ENCODE data around the gene CTCFL.

Gene CTCFL

DNA sequence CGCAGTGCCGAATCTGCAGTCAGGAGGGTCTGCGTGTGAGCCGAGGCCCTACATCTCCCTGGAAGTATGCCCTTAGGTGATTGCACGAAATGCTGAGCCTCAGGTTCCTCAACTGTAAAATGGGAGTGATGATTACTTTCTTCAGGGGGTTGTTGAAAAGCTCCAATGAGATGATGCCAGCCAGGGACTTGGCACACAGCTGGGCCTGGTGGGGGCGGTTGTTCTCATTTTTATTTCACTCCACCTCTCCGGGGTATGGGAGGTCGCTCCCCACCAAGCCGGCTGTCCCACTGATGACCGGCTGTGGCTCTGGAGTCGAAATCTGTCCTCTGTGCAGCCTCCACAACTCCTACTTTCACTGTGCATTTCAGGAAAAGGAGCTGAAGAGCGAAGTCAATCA lies 44.0 kb upstream of the CTCFL start:
- H3K9me3 ChIP-seq (ENCODE audit: control extremely low read depth in 1 of 5, control insufficient read depth in 4 of 5, insufficient read depth in 2 of 5, low read depth in 1 of 5, low read length in 4 of 5): peaks cover 0 to 2% (median 0%) of the 10 kb centered on the region in 5 experiments
- no peak overlapping the region for H3K27ac ChIP-seq (ENCODE audit: insufficient read depth in 1 of 2, low read depth in 1 of 2, low read length in 2 of 2, poor library complexity in 1 of 2, severe bottlenecking in 2 of 2)
- CTCF ChIA-PET: interaction anchor here (1.2 to 1.4 kb wide), 2 partner anchors 26 to 642 kb away, joined by 3 to 4 read pairs; no protein-coding TSS in a partner anchor
- peaks cover 0 to 60% (median 11%) of the 10 kb centered on the region in 5 experiments for H3K27me3 ChIP-seq (replicated peaks in 2 of 5; ENCODE audit: control insufficient read depth in 4 of 5, insufficient read depth in 5 of 5, low read length in 4 of 5)
- WGBS (ENCODE audit: insufficient coverage): 88% methylated on average over 8 of the region's 12 CpGs
- H3K4me1 ChIP-seq (ENCODE audit: control extremely low read depth in 1 of 4, control insufficient read depth in 4 of 4, insufficient read depth in 4 of 4, low read length in 3 of 4): no peaks in the 10 kb centered on the region
- no peak for DNase-seq
- H3K4me3 ChIP-seq (ENCODE audit: control insufficient read depth in 1 of 7, extremely low read depth in 1 of 7, insufficient read depth in 4 of 7, low read depth in 2 of 7, low read length in 6 of 7): no peak overlapping the region
- H3K36me3 ChIP-seq (ENCODE audit: control insufficient read depth in 4 of 4, insufficient read depth in 4 of 4, low read length in 3 of 4): no peaks in the 10 kb centered on the region
- POLR2A ChIA-PET: no interaction called here

DNA sequence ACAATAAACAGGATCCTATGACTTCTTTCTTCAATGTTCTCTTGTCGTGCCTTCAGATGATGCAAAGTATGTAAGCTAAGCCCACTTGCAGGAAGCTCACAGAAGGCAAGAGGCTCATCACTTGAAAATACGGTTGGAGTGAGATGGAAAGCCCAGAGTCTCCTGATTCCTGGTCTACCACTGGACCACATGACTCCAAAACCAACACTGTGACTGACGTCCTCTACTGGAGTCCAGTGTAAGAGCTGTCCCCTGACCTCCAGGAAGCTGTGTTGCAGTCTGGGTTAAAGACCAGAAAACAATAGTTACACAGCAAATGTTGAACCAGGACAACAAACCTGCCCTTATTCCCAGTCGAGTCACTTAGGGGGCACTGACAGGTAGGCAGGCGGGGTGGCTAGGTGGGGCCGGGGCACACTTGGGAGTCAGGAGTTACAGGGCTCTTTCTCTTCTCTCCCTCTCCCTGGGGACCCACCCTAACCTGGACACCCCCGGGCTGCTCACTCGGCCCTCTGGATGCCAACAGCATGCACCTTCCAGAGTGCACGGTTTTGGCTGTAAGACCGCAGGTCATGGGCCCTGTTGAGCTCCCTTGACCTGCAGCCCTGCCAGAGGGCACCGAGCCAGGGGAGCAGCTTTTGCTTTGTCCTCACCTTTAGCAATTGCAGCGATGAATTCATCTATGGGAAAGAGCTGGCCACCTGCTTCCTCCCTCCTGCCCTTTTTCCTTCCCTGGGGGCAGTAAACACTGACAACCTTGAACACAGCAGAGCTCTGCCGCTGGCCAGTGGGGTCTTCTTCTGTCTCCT lies 43.4 kb upstream of the CTCFL start:
- Histone ChIP-seq H3K36me3 (ENCODE audit: control insufficient read depth in 4 of 4, insufficient read depth in 4 of 4, low read length in 3 of 4) (no peaks in the 10 kb centered on the region), H3K4me3 (ENCODE audit: control insufficient read depth in 1 of 7, extremely low read depth in 1 of 7, insufficient read depth in 4 of 7, low read depth in 2 of 7, low read length in 6 of 7) (no peak overlapping the region), H3K27me3 (replicated peaks in 2 of 5; ENCODE audit: control insufficient read depth in 4 of 5, insufficient read depth in 5 of 5, low read length in 4 of 5) (peaks cover 0 to 53% (median 11%) of the 10 kb centered on the region in 5 experiments), H3K27ac (ENCODE audit: insufficient read depth in 1 of 2, low read depth in 1 of 2, low read length in 2 of 2, poor library complexity in 1 of 2, severe bottlenecking in 2 of 2) (no peak overlapping the region), H3K9me3 (ENCODE audit: control extremely low read depth in 1 of 5, control insufficient read depth in 4 of 5, insufficient read depth in 2 of 5, low read depth in 1 of 5, low read length in 4 of 5) (peaks cover 0 to 2% (median 0%) of the 10 kb centered on the region in 5 experiments), H3K4me1 (ENCODE audit: control extremely low read depth in 1 of 4, control insufficient read depth in 4 of 4, insufficient read depth in 4 of 4, low read length in 3 of 4) (no peaks in the 10 kb centered on the region)
- CTCF ChIA-PET: interaction anchor here (1.5 kb wide), 1 partner anchor 15 kb away, joined by 4 read pairs; no protein-coding TSS in a partner anchor
- POLR2A ChIA-PET: no interaction called here
- WGBS (ENCODE audit: insufficient coverage): 80% methylated on average over 11 of the region's 13 CpGs
- DNase-seq: no peak

DNA sequence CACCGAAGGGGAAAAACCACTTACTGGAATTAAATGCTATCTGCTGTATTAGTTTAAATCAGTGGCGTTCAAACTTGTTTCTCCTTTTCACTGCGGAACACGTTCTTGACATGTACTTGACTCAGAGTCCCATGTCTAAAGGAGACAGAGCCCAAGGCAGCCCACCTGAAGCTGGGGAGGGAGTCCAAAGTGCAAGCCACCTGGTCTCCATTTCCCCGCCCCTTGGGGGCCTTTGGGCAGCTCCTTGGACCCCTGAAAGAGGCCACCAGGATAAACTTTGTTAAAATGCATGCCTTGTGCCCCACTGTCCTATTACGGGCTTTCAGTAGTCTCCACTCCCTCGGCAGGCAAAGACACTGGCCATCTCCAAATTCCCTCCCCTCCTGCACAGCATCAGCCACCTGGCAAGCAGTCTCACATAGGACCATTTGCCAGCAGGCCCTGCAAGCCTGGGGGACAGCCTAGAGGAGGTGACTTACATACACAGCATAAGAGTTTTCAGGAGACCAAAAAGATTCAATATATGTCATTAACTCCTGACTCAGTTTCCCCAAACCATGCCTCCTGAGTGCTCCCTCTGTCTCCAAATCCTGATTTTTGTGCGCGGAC lies 42.6 kb upstream of the CTCFL start:
- H3K9me3 ChIP-seq (ENCODE audit: control extremely low read depth in 1 of 5, control insufficient read depth in 4 of 5, insufficient read depth in 2 of 5, low read depth in 1 of 5, low read length in 4 of 5): peaks cover 0 to 2% (median 0%) of the 10 kb centered on the region in 5 experiments
- DNase-seq: no peak
- no peak overlapping the region for H3K27ac ChIP-seq (ENCODE audit: insufficient read depth in 1 of 2, low read depth in 1 of 2, low read length in 2 of 2, poor library complexity in 1 of 2, severe bottlenecking in 2 of 2)
- ChIA-PET CTCF (interaction anchor here (1.5 kb wide), 1 partner anchor 15 kb away, joined by 4 read pairs; no protein-coding TSS in a partner anchor), POLR2A (no interaction called here)
- no peaks in the 10 kb centered on the region for H3K4me1 ChIP-seq (ENCODE audit: control extremely low read depth in 1 of 4, control insufficient read depth in 4 of 4, insufficient read depth in 4 of 4, low read length in 3 of 4)
- H3K27me3 ChIP-seq (replicated peaks in 2 of 5; ENCODE audit: control insufficient read depth in 4 of 5, insufficient read depth in 5 of 5, low read length in 4 of 5): peaks cover 0 to 49% (median 8%) of the 10 kb centered on the region in 5 experiments
- no peak overlapping the region for H3K4me3 ChIP-seq (ENCODE audit: control insufficient read depth in 1 of 7, extremely low read depth in 1 of 7, insufficient read depth in 4 of 7, low read depth in 2 of 7, low read length in 6 of 7)
- 82% methylated on average over 6 of the region's 9 CpGs for WGBS (ENCODE audit: insufficient coverage)
- no peaks in the 10 kb centered on the region for H3K36me3 ChIP-seq (ENCODE audit: control insufficient read depth in 4 of 4, insufficient read depth in 4 of 4, low read length in 3 of 4)

DNA sequence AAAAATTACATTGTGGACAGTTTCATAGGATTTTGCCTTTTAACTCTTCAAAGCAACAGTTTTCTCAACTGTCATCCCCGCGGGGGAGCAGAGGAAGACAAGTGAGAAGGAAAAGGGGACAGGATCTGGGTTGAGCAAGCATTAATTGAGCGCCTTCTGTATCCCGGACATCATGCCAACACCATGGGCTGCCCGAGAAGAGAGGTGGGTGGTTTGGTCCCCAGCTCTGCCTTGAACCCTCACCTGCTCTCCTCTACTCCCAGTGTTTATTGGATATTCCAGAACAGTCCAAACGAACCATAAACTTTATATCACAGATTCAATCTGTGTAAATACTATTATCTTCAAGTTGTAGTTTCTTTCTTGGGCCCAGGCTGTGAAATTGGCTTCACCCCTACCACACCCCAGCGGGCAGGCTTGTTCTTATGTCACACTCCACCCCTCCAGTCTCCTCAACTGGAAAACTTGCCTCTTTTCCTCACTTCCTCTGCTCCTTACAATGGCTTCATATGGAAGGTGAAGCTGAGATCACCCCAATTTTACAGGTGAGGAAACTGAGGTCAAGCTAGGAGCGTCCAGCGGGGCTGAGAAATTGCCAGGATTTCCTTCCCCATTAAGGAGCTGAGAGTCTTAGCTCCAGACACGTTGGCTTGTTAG lies 42.0 kb upstream of the CTCFL start:
- ChIA-PET POLR2A (no interaction called here), CTCF (interaction anchor here (1.5 kb wide), 1 partner anchor 16 kb away, joined by 4 read pairs; no protein-coding TSS in a partner anchor)
- DNase-seq: no peak
- H3K4me1 ChIP-seq (ENCODE audit: control extremely low read depth in 1 of 4, control insufficient read depth in 4 of 4, insufficient read depth in 4 of 4, low read length in 3 of 4): no peaks in the 10 kb centered on the region
- H3K9me3 ChIP-seq (ENCODE audit: control extremely low read depth in 1 of 5, control insufficient read depth in 4 of 5, insufficient read depth in 2 of 5, low read depth in 1 of 5, low read length in 4 of 5): peaks cover 0 to 2% (median 0%) of the 10 kb centered on the region in 5 experiments
- 63% methylated on average over 10 of the region's 10 CpGs for WGBS (ENCODE audit: insufficient coverage)
- no peaks in the 10 kb centered on the region for H3K36me3 ChIP-seq (ENCODE audit: control insufficient read depth in 4 of 4, insufficient read depth in 4 of 4, low read length in 3 of 4)
- peaks cover 0 to 47% (median 5%) of the 10 kb centered on the region in 5 experiments for H3K27me3 ChIP-seq (replicated peaks in 2 of 5; ENCODE audit: control insufficient read depth in 4 of 5, insufficient read depth in 5 of 5, low read length in 4 of 5)
- no peak overlapping the region for H3K4me3 ChIP-seq (ENCODE audit: control insufficient read depth in 1 of 7, extremely low read depth in 1 of 7, insufficient read depth in 4 of 7, low read depth in 2 of 7, low read length in 6 of 7)
- no peak overlapping the region for H3K27ac ChIP-seq (ENCODE audit: insufficient read depth in 1 of 2, low read depth in 1 of 2, low read length in 2 of 2, poor library complexity in 1 of 2, severe bottlenecking in 2 of 2)

DNA sequence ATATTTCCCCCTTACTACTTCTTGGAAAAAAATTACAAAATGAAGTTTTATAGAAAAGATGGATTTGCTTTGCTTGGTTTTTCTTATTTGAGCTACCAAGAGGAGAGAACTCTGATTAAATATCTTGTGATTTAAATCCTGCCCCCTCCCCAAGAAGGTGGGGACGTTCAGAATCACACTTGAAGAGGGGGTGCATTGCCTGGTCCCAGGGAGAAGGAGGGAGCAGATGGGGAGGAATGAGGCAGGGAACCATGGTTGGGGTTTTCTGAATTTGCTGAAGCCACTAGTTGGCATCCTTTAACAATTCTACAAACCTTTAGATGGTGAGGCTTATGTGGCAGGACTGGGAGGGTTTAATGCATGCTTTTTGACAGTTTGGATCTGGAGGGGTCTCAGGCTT lies 41.5 kb upstream of the CTCFL start:
- ChIA-PET CTCF (no interaction called here), POLR2A (no interaction called here)
- Histone ChIP-seq H3K4me3 (ENCODE audit: control insufficient read depth in 1 of 7, extremely low read depth in 1 of 7, insufficient read depth in 4 of 7, low read depth in 2 of 7, low read length in 6 of 7) (no peak overlapping the region), H3K9me3 (ENCODE audit: control extremely low read depth in 1 of 5, control insufficient read depth in 4 of 5, insufficient read depth in 2 of 5, low read depth in 1 of 5, low read length in 4 of 5) (peaks cover 0 to 2% (median 0%) of the 10 kb centered on the region in 5 experiments), H3K36me3 (ENCODE audit: control insufficient read depth in 4 of 4, insufficient read depth in 4 of 4, low read length in 3 of 4) (no peaks in the 10 kb centered on the region), H3K4me1 (ENCODE audit: control extremely low read depth in 1 of 4, control insufficient read depth in 4 of 4, insufficient read depth in 4 of 4, low read length in 3 of 4) (no peaks in the 10 kb centered on the region), H3K27me3 (replicated peaks in 2 of 5; ENCODE audit: control insufficient read depth in 4 of 5, insufficient read depth in 5 of 5, low read length in 4 of 5) (peaks cover 0 to 44% (median 5%) of the 10 kb centered on the region in 5 experiments), H3K27ac (ENCODE audit: insufficient read depth in 1 of 2, low read depth in 1 of 2, low read length in 2 of 2, poor library complexity in 1 of 2, severe bottlenecking in 2 of 2) (no peak overlapping the region)
- DNase-seq: no peak
- no CpG with 5 or more reads among the region's 1 CpG for WGBS (ENCODE audit: insufficient coverage)

DNA sequence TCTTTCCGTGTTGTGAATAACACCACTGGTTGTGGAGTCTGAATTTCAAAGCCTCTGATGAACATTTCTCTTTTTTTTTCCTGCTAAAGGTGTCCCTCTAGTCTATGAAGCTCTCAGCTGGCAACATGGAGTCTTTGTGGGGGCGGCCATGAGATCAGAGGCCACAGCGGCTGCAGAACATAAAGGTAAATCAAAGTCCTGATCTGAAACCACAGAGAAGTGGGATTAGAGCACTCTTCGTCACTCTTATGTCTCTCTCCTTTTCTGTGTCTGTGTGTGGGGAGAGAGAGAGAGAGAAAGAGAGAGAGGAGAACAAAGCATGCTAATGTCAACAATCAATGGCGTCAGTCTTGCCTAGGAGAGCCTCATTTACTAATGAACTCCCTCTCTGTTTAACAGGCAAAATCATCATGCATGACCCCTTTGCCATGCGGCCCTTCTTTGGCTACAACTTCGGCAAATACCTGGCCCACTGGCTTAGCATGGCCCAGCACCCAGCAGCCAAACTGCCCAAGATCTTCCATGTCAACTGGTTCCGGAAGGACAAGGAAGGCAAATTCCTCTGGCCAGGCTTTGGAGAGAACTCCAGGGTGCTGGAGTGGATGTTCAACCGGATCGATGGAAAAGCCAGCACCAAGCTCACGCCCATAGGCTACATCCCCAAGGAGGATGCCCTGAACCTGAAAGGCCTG lies 40.2 kb upstream of the CTCFL start:
- H3K27ac ChIP-seq (ENCODE audit: insufficient read depth in 1 of 2, low read depth in 1 of 2, low read length in 2 of 2, poor library complexity in 1 of 2, severe bottlenecking in 2 of 2): no peak overlapping the region
- no peak for DNase-seq
- H3K27me3 ChIP-seq (replicated peaks in 2 of 5; ENCODE audit: control insufficient read depth in 4 of 5, insufficient read depth in 5 of 5, low read length in 4 of 5): peaks cover 0 to 41% (median 5%) of the 10 kb centered on the region in 5 experiments
- ChIA-PET POLR2A (no interaction called here), CTCF (no interaction called here)
- peaks cover 0 to 2% (median 0%) of the 10 kb centered on the region in 5 experiments for H3K9me3 ChIP-seq (ENCODE audit: control extremely low read depth in 1 of 5, control insufficient read depth in 4 of 5, insufficient read depth in 2 of 5, low read depth in 1 of 5, low read length in 4 of 5)
- H3K36me3 ChIP-seq (ENCODE audit: control insufficient read depth in 4 of 4, insufficient read depth in 4 of 4, low read length in 3 of 4): no peaks in the 10 kb centered on the region
- H3K4me3 ChIP-seq (ENCODE audit: control insufficient read depth in 1 of 7, extremely low read depth in 1 of 7, insufficient read depth in 4 of 7, low read depth in 2 of 7, low read length in 6 of 7): no peak overlapping the region
- H3K4me1 ChIP-seq (ENCODE audit: control extremely low read depth in 1 of 4, control insufficient read depth in 4 of 4, insufficient read depth in 4 of 4, low read length in 3 of 4): no peaks in the 10 kb centered on the region
- 95% methylated on average over 11 of the region's 11 CpGs for WGBS (ENCODE audit: insufficient coverage)
